K562 (cell line): ENCODE results near the gene RIPOR2. TPM values are rescaled to one million over a fixed set of nuclear protein-coding genes. Genes with fewer than 3 reads are reported as not detected.

Experiments
- ATAC-seq: fragments of 200-7000 bp; cut with Tn5 transposase; 3 replicates; pipeline ENCODE4 v1.9.1; 2020; ENCODE audit warnings: moderate library complexity
- BruUV-seq: library from RNA; stranded (reverse); fragments of 400-500 nt; replicated peaks from 2 replicates; lab custom pipeline; 2021; lab: Mats Ljungman, UMichigan
- CTCF ChIA-PET: fragments of 300-600 bp; formaldehyde crosslinking; extraction: SDS; loops from one replicate; lab custom pipeline; 2021; ENCODE audit warnings: low intra/inter-chr PET ratio; lab: Yijun Ruan, JAX
- POLR2A ChIA-PET: fragments of 300-600, 350-650 bp; sonication (Branson Sonifier 250); formaldehyde crosslinking; extraction: SDS; loops from one replicate; lab custom pipeline; 2021; ENCODE audit warnings: antibody characterized with exemption, inconsistent platforms; lab: Yijun Ruan, JAX
- DNase-seq, 4 experiments: peaks; one replicate each; pipeline versions ENCODE4 v3.0.0 to v3.0.0-alpha.2; 2011 to 2018; ENCODE audit warnings: low spot score in 3 of 4, mixed read lengths in 3 of 4; ENCODE audit errors: extremely low read depth in 1 of 4
- FAIRE-seq: peaks from 2 replicates; lab custom pipeline; 2011; peaks lifted over from hg19 to GRCh38; lab: Jason Lieb, UNC
- H2AFZ ChIP-seq: 2 replicates; pipeline ENCODE4 v1.6.0; 2011; ENCODE audit warnings: low read depth, low read length, control low read depth, inconsistent platforms
- H3K27ac ChIP-seq: fragments of 200-600 bp; 3 replicates; pipeline ENCODE4 v1.8.0; 2011; ENCODE audit warnings: low read depth, mild to moderate bottlenecking, control low read depth, inconsistent platforms, low read length, moderate library complexity, mixed read lengths; ENCODE audit errors: extremely low read depth
- H3K27me3 ChIP-seq, 2 experiments: fragments of 300-600 bp in 1 of 2; 2 replicates in 1 of 2; 3 replicates in 1 of 2; pipeline versions ENCODE4 v1.6.0 to v1.8.0; 2011; ENCODE audit warnings: inconsistent platforms in 2 of 2, low read length in 2 of 2, mild to moderate bottlenecking in 1 of 2, mixed read lengths in 1 of 2, moderate library complexity in 1 of 2; ENCODE audit not compliant: control insufficient read depth in 2 of 2, insufficient read depth in 2 of 2
- H3K36me3 ChIP-seq: fragments of 300-600 bp; 3 replicates; pipeline ENCODE4 v1.8.0; 2011; ENCODE audit warnings: mild to moderate bottlenecking, low read length, inconsistent platforms; ENCODE audit not compliant: control insufficient read depth, insufficient read depth
- H3K4me1 ChIP-seq, 2 experiments: fragments of 200-600 bp in 1 of 2; replicated peaks in 1 of 2; 2 replicates in 1 of 2; 3 replicates in 1 of 2; pipeline versions ENCODE4 v1.5.1 to v1.8.0; 2011; ENCODE audit warnings: inconsistent platforms in 2 of 2, low read length in 2 of 2, mild to moderate bottlenecking in 1 of 2, mixed read lengths in 1 of 2, moderate library complexity in 1 of 2; ENCODE audit not compliant: control insufficient read depth in 2 of 2, insufficient read depth in 2 of 2
- H3K4me2 ChIP-seq: 2 replicates; pipeline ENCODE4 v1.6.1; 2011; ENCODE audit warnings: low read length, control low read depth, inconsistent platforms, mixed read lengths; ENCODE audit not compliant: insufficient read depth
- H3K4me3 ChIP-seq: fragments of 200-600 bp; sonication (generic), shearing (Covaris generic); 2 replicates; pipeline ENCODE4 v1.5.1; 2016; ENCODE audit warnings: control low read depth, inconsistent platforms
- H3K79me2 ChIP-seq: fragments of 200-600 bp; 3 replicates; pipeline ENCODE4 v1.8.0; 2011; ENCODE audit warnings: low read length, inconsistent platforms; ENCODE audit not compliant: control insufficient read depth, insufficient read depth
- H3K9ac ChIP-seq, 2 experiments: 2 replicates each; pipeline versions ENCODE4 v1.6.0 to v1.6.1; 2011; ENCODE audit warnings: low read depth in 2 of 2, low read length in 2 of 2, control low read depth in 1 of 2, inconsistent platforms in 1 of 2, mild to moderate bottlenecking in 1 of 2, mixed read lengths in 1 of 2; ENCODE audit not compliant: insufficient read depth in 1 of 2
- H3K9me1 ChIP-seq: one replicate; pipeline ENCODE4 v1.6.0; 2011; ENCODE audit warnings: inconsistent platforms, mild to moderate bottlenecking, low read length, moderate library complexity; ENCODE audit not compliant: control insufficient read depth, insufficient read depth
- H3K9me3 ChIP-seq: replicated peaks from 2 replicates; pipeline ENCODE4 v1.5.1; 2011; ENCODE audit warnings: low read depth, low read length, inconsistent platforms; ENCODE audit not compliant: control insufficient read depth, insufficient read depth
- H4K20me1 ChIP-seq: replicated peaks from 2 replicates; pipeline ENCODE4 v1.6.1; 2011; ENCODE audit warnings: low read length, inconsistent platforms, mixed read lengths; ENCODE audit not compliant: control insufficient read depth, insufficient read depth
- ATF1 ChIP-seq, 2 experiments: fragments of 450-650 bp in 1 of 2; IDR thresholded peaks; 2 replicates each; pipeline ENCODE4 v1.6.1; 2016; ENCODE audit warnings: missing compliant biosample characterization in 1 of 2, missing genetic modification characterization in 1 of 2
- KLF16 ChIP-seq: IDR thresholded peaks from 2 replicates; pipeline ENCODE4 v1.6.1; 2016; ENCODE audit warnings: antibody characterized with exemption
- MCM3 ChIP-seq: fragments of 450-650 bp; IDR thresholded peaks from 2 replicates; pipeline ENCODE4 v1.6.1; 2016
- ZFP91 ChIP-seq: sonication (generic); formaldehyde crosslinking; IDR thresholded peaks from 2 replicates; pipeline ENCODE4 v1.8.0; 2022; ENCODE audit warnings: mild to moderate bottlenecking, missing genetic modification reagents
- ZMIZ1 ChIP-seq, 2 experiments: fragments of 150-350 bp in 1 of 2; IDR thresholded peaks; 2 replicates each; pipeline ENCODE4 v1.6.1; 2012 to 2016; ENCODE audit warnings: low read depth in 2 of 2, low read length in 2 of 2, mild to moderate bottlenecking in 1 of 2, moderate library complexity in 1 of 2
- ZNF24 ChIP-seq: fragments of 450-650 bp; IDR thresholded peaks from 2 replicates; pipeline ENCODE4 v1.6.1; 2016
- ZNF253 ChIP-seq: fragments of 250-450 bp; sonication (Bioruptor Pico); conservative IDR thresholded peaks from 2 replicates; pipeline ENCODE4 v1.6.1; 2021; ENCODE audit warnings: mild to moderate bottlenecking
- ZZZ3 ChIP-seq: fragments of 450-650 bp; IDR thresholded peaks from 2 replicates; pipeline ENCODE4 v1.6.1; 2016; ENCODE audit warnings: antibody characterized with exemption, mild to moderate bottlenecking, moderate library complexity
- WGBS: fragments of 100-300 bp; shearing (Covaris generic); methylation state at CpG from one replicate; pipeline ENCODE4 v1.1.6; 2016; ENCODE audit warnings: low coverage, mixed read lengths; ENCODE audit not compliant: insufficient coverage; ENCODE audit errors: missing lambda C conversion rate; 5-methylcytosine and 5-hydroxymethylcytosine counted together
- in situ Hi-C: fragments of 300-500 bp; cut with MboI; formaldehyde crosslinking; loops from 4 replicates; pipeline ENCODE4 v1.15.0; 2018; ENCODE audit warnings: inconsistent platforms, mixed read lengths
- intact Hi-C: fragments of 100-400 bp; cut with micrococcal nuclease; formaldehyde crosslinking; loops from 2 replicates; pipeline ENCODE4 v1.14.2; 2022
- polyA plus RNA-seq, 8 experiments: library from polyadenylated mRNA; depleted of rRNA in 4 of 8; stranded (reverse) in 5 of 8; unstranded in 3 of 8; fragments of >200 nt; fragmentation: Nextera tagmentation in 2 of 8; fragmentation: Illumina TruSeq in 1 of 8; extraction: Ambion mirVana in 2 of 8; extraction: Trizol in 1 of 8; gene quantifications; 2 replicates each; pipeline versions ENCODE4 v1.2.1 to v1.2.3, GENCODE V29; 2011 to 2014; ENCODE audit warnings: inconsistent platforms in 1 of 8, missing spikeins in 1 of 8
- total RNA-seq, 7 experiments: library from RNA; depleted of rRNA in 6 of 7; stranded (reverse); fragments of >200 nt in 6 of 7; fragmentation: Illumina TruSeq in 2 of 7; extraction: Trizol in 2 of 7; gene quantifications; 2 replicates each; pipeline versions ENCODE4 v1.2.1 to v1.2.3, GENCODE V29; 2011 to 2021; ENCODE audit warnings: low replicate concordance in 1 of 7

Gene RIPOR2
- total and polyA plus RNA-seq, 9 of the 15 experiments (the other 6 are each of a cell fraction or from before 2014, with no cell fraction given) = 0.04 to 1.0 (median 0.47) TPM; not detected in 2

- peaks cover 34 to 36% of the 10 kb centered on the region in 2 experiments for H3K27me3 ChIP-seq
- H3K4me2 ChIP-seq = no peak overlapping the region
- DNase-seq = no peak
- H3K27ac ChIP-seq = no peak overlapping the region
- H3K36me3 ChIP-seq = no peaks in the 10 kb centered on the region
- WGBS = under 1% methylated on average over 20 of the region's 20 CpGs
- CTCF ChIA-PET = no interaction called here
- in situ Hi-C loops (no loop called here), intact Hi-C loops (no loop called here)
- H3K4me3 ChIP-seq = no peak overlapping the region
- H2AFZ ChIP-seq = no peak overlapping the region
- no peak for ATAC-seq
- FAIRE-seq = no peak
- H4K20me1 ChIP-seq = 0 out of 2 replicates have a peak, but pooled peaks cover 3% of the 10 kb centered on the region
- H3K9ac ChIP-seq = no peak overlapping the region
- POLR2A ChIA-PET = interaction anchor here (0.7 kb wide), 1 partner anchor 30 kb away, joined by 3 read pairs; no protein-coding TSS in a partner anchor
- no peaks in the 10 kb centered on the region for H3K9me3 ChIP-seq
- peaks cover 0 to 3% of the 10 kb centered on the region in 2 experiments; a peak in 1 of 5 replicates for H3K4me1 ChIP-seq
- TF ChIP-seq ATF1 (CRISPR knock-in tag; IDR thresholded peaks at IDR 0.05) = no peak
- no peak for TF ChIP-seq ATF1 (tag; IDR thresholded peaks at IDR 0.05)
- no peaks in the 10 kb centered on the region for H3K79me2 ChIP-seq
- no TSS peak for BruUV-seq
- no peaks in the 10 kb centered on the region for H3K9me1 ChIP-seq
These were observed 26.2 kb downstream of the RIPOR2 start for GRCh38 chr6:24909241-24910216.

- Histone ChIP-seq H3K9me3 (no peaks in the 10 kb centered on the region), H2AFZ (no peak overlapping the region), H3K4me1 (peaks cover 0 to 3% of the 10 kb centered on the region in 2 experiments; a peak in 1 of 5 replicates), H3K27ac (no peak overlapping the region), H3K36me3 (no peaks in the 10 kb centered on the region), H3K27me3 (peaks cover 38 to 42% of the 10 kb centered on the region in 2 experiments), H3K79me2 (no peaks in the 10 kb centered on the region), H3K4me2 (no peak overlapping the region), H3K4me3 (no peak overlapping the region), H3K9ac (no peak overlapping the region), H3K9me1 (no peaks in the 10 kb centered on the region), H4K20me1 (0 out of 2 replicates have a peak, but pooled peaks cover 3% of the 10 kb centered on the region)
- CTCF ChIA-PET = no interaction called here
- ATAC-seq = no peak
- in situ Hi-C loops = no loop called here
- no peak for DNase-seq
- POLR2A ChIA-PET = no interaction called here
- BruUV-seq = no TSS peak
- TF ChIP-seq MCM3 (no peak), ZFP91 (no peak), ZNF24 (no peak), KLF16 (no peak), ZNF253 (no peak), ZMIZ1 (IDR thresholded peaks at IDR 0.05; ENCODE audit: low read depth in 2 of 2, low read length in 2 of 2) (no peak), ZZZ3 (no peak)
- no peak for FAIRE-seq
- intact Hi-C loops = no loop called here
- WGBS = 2% methylated on average over 4 of the region's 4 CpGs
These were observed 27.1 kb downstream of the RIPOR2 start for GRCh38 chr6:24908650-24909035.
